Hepatic stellate cell (primary cell): Measurements from ENCODE around the gene RBFA.

Source experiments
- DNase-seq: peaks from one replicate; pipeline ENCODE4 v3.0.0; 2011; ENCODE audit warnings: low spot score

RBFA gene

DNA sequence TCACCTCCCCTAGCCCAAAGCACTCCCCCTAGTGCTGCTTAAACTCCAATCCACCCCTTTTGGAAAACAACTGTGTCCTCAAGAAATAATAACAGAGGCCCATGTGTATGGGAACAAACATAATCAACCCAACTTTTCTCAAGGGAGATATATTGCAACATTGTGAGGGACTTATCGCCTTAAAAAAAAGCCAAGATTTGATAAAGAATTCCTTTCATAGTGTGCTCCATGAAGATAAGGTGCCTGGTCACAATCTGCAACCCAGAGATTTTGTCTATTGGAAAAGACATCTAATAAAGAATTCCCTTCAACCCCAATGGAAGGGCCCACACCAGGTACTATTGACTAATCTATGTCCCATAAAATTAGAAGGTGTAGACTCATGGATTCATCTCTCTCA is 4.5 kb upstream of the RBFA start:
- DNase-seq, result no peak

DNA sequence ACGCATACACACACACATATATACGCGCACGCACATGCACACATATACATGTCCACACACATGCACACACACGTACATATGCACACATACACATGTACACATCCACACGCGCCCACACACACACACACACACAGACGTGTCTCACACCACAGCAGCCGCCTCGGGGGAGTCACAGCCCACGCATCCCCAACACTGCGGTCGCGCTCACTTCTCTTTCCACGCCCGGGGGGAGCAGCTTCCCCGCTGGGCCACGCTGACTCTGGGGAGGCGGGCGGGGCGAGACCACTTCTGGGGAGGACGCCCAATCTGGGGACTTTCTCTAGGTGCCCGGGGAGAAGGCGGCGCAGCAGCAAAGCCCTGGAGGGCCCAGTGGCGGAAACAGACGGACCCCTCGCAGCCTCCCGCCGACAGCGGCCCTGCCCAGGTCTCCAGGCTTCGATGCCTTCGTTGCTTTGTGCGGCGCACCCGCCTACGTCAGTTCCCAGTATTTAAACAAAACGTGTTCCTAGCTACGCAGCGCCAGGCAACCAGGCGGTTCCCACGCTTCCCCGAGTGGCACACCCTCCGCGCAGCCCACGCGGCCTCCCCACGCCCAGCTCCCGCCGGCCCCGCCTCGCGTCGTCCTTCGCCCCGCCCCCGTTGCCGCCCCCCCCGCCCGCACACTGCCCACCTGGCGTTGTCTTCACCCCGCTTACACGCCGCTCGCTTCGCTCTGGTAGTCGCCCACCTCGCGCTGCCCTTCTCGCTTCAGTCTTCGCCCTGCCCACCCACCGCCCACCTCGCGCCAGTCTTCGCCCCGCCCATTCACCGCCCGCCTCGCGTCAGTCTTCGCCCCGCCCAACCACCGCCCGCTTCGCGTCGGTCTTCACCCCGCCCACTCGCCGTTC is 810 bp upstream of the RBFA start:
- no peak for DNase-seq

DNA sequence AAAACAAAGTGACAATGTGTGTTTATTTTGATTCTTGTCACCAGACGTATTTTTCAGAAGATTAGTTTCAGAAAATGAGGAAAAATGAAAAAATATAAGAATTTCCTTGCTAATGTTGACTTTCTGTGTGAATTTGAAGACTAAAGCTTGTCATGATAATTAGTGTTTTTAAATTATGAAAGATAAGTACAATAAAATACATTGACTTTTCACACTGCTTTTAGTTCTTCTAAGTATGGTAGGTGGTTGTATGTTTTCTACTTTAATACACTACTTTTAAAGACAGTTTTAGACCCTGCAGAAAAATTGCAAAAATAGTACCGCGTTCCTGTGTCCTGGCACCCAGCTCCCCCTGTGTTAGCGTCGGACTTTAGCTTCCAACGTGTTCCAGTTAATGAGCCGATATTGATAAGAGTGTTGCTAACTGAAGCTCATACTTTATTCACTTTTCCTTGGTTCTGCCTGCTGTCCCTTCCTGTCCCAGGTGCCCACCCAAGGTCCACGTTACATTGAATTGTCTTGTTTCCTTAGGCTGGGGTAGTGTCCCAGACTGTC is 695 bp downstream of the RBFA start:
- DNase-seq, result no peak

DNA sequence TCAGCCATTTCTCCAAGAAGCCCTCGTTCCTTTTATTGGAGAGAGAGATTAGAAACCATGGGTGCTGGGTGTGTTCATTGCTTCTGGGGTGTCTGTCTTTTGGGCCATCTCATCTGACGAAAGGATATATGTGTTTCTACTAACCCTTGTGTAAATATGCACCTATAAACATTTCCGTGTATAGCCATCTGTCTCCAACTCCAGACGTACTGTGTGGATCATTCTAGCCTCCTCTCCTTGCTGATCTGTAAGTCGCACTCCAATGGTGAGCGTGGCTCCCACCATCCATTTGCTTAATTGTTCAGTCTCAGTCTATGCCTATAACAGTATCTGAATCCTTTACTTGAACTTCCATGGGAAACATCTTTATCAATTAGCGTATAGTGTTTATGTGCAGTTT is 1.8 kb downstream of the RBFA start:
- DNase-seq, result no peak

DNA sequence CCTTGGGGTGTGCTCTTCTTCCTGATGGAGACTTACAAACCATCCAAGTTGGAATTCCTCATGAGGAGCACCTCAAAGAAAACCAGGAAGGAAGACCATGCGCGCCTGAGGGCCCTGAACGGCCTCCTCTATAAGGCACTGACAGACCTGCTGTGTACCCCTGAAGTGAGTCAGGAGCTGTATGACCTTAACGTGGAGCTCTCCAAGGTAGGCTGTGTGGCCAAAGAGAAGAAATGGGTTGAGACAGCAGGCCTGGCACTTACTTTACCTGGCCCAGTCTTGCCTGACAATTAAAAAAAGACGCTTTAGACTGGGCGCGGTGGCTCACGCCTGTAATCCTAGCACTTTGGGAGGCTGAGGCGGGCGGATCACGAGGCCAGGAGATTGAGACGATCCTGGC is 3.1 kb downstream of the RBFA start:
- no peak for DNase-seq

DNA sequence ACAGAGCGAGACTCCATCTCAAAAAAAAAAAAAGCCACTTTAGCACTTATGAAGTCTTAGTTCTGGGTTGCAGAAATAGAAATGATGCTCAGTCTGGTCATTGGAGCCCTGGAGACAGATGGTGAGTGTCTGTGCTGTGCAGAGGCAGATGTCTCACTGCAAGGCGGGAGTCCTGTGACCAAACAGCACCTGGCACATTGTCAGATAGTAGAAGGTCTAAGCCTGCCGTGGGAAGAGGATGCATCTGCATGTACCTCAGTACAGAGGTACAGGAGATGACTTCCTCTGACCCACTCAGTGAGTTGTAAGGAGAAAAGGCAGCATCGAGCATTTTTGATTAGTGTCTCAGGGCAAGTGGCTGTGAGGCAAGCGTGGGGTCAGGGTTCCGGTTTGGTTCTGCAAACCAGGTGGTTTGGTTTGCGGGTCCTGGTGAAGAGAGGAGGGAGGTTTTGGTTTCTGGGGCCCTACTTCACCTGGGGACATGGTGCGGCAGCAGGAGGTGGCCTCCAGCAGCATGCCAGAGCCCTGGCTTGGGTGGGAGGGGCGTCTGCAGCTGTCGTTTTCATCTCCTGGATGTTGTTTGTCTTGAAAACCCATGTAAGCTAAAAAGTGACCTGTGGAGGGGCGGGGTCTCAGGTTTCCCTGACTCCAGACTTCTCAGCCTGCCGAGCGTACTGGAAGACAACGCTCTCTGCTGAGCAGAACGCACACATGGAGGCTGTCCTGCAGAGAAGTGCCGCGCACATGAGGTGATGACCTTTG is 3.8 kb downstream of the RBFA start:
- no peak for DNase-seq

DNA sequence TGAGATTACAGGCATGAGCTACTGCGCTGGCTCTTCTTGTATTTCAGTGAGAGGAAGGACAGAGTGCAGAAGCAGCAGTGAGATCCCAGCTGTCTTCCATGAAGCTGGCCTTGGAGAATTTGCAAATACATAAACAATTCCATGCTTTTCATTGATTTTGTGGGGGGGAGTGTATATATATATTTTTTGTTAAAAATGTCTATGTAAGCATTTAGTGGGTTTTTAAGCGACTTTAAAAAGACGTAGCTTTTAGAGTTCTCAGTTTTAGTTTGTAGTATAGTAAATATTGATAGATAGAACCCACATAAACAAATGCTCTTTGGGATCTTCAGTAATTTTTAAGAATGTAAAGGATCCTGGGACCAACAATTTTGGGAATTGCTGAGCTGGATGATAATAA is 6.3 kb downstream of the RBFA start:
- DNase-seq, result no peak

DNA sequence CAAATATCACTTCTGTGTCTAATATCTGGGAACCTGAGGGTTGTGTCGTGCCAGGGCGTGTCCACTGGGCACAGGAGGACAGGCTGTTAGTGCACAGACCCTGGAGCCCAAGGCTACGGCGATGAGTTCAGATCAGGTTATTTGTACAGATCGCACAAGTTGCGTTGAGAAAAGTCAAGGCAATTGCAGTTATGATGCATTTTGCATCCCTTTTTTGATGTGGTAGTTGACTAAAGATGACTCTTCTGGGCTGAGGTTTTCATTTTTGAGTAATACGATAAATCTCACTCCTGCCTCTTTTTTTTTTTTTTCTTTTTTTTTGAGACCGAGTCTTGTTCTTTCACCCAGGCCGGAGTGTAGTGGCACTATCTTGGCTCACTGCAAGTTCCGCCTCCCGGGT is 7.2 kb downstream of the RBFA start:
- no peak for DNase-seq

DNA sequence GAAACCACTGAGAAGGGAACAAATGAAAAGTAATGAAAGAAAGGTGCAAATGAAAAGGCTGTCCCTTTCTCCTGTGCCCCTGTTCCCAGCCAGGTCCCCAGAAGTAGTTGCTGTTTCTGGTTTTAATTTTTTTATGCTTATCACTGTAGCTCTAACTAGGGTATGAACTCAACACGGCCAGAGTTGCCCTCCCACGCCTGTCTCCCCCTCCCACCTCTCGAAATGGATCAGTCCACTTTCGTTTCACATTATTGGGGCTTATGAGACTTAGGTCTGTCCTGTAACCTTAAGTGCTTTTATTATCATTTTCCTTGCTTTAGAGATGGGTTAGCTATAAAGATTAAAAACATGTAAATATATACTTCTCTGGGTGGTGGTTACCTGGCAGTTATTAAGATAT is 8.6 kb downstream of the RBFA start:
- no peak for DNase-seq

DNA sequence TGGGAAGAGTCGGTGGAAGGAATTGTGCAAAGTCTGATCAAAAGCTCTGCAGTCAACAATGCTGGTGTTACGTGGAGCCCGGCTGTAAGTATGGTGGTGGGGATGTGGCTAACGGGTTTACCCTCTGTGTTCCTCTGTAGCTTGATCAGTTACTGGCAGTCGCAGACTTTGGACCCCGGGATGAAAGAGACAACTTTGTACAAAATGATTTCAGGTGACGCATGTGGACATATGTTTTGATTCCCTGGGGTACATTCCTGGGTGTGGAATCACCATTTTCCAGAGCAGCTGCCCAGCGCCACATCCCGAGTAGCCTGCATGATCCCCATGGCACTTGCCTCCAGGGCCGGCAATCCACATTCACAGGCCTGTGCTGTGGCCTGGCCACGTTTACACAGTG is 9.8 kb downstream of the RBFA start:
- no peak for DNase-seq

DNA sequence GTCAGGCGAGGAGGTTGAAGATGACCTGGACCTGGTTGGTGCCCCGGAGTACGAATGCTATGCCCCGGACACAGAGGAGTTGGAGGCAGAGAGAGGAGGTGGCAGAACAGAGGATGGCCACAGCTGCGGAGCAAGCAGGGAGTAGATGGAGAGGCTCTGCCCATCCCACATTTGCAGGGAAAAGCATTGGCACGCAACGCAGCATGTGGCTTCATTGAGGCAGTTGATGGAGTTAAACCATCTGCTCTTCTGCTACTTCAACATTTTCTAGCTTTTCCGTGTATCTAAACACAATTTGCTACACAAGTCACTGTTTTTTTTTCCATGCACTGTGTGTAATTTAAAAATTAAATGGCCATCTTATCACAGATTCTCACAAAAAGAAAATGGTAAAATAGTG is 11.8 kb downstream of the RBFA start:
- no peak for DNase-seq

DNA sequence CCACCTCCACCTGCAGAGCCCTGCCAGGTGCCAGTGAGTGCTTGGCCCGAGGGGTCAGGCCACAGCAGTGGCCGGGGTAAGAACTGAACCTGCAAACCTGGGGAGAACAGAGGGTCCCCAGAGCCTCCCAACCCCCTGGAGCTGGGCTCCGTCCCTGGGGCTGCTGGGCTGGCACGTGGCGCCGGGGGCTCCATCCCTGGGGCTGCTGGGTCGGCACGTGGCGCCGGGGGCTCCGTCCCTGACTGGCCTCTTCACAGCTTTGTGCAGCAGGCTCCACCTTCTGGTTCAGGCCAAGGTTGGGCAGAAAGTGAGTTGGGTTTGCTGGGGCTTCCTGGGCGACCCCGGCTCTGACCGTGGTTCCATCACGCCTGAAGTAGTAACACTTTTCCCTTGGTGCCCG is 12.2 kb downstream of the RBFA start:
- DNase-seq, result no peak

DNA sequence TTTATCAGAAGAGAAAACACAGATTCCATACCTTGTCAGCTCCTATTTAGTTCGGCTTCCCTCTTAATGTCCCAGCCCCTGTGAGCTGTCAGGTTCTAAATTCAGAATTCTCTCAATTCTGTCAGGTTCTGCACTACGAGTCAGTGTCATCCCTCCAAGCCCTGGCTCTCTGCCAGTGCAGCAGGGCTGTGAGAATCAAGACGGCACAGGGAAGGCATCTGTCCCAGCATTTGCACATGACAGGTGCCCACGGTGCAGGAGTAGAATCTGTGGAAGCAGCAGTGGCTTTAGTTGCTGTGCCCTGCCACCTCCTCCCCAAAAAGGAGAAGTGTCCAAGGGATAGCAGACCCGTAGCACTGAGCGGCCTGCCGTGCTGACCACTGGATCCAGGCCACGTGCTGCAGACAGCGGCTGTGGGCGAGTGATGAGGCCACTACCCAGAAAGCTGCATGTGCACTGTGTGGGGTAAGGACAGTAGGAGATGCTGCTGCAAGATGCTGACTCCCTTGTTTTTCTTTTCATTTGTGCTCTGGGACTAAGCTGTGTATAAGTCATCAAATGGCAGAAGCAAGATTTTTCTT is 12.8 kb downstream of the RBFA start:
- no peak for DNase-seq

DNA sequence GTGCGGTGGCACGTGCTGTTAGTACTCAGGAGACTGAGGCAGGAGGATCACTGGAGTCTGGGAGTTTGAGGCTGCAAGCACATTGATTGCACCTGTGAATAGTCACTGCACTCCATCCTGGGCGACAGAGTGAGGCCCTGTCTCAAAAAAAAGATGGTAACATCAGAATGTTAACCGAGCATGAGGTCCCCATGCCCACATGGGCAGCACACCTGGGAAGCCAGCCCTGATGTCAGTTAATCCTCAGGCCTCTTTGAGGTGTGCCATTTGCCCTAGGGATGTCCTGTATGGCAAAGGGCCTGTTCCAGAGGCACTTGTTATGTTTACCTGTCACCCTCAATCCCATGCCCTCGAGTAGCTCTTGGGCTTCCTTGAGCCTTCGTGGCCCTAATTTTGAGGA is 16.6 kb downstream of the RBFA start:
- no peak for DNase-seq

DNA sequence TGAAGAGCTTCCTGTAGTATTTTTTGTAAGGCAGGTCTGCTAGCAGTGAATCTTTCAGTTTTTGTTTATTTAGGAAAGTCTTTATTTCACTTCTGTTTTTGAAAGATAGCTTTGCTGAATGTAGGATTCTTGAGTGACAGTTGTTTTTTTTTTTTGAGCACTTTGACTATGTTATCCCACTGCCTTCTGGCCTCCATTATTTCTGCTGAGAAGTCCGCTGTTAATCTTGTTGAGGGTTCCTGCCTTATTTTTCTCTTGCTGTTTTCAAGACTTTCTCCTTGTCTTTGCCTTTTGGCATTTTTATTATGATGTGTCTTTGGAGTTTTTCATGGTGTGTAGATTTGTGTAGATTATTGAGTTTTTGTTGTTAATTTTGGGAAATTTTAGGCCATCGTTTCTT is 21.9 kb downstream of the RBFA start:
- no peak for DNase-seq

DNA sequence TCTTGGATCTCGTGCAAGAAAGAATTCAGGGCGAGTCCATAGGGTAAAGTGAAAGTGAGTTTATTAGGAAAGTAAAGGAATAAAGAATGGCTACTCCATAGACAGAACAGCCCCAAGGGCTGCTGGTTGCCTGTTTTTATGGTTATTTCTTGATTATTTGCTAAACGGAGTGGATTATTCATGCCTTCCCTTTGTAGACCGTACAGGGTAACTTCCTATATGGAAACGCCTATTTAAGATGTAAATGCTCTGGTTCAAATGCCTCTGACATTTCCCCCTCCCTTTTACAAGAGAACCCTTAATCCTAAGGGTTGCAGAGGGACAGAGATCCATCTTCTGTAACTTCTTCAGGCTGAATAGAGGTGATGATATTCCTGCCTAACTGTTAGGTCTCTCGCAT is 25.7 kb downstream of the RBFA start:
- DNase-seq, result no peak

DNA sequence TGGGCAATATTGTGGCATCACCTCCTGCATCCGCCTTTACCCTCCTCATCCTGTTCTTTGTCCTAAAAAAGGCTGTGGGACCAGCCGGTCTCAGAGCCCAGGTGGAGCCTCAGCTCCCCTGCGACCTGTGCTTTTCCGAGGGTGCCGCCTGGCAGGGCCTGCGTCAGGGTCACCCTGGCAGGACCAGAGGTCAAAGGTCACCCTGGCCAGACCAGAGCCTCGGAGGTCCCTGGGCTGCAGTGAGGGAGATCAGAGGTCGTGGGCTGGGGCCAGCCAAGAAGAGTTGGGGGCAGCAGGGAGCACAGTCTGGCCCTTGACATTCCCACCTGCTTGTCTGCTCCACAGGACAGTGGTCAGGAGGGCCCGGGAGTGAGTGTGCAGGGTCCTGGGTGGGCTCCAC is 31.5 kb downstream of the RBFA start:
- DNase-seq, result no peak

DNA sequence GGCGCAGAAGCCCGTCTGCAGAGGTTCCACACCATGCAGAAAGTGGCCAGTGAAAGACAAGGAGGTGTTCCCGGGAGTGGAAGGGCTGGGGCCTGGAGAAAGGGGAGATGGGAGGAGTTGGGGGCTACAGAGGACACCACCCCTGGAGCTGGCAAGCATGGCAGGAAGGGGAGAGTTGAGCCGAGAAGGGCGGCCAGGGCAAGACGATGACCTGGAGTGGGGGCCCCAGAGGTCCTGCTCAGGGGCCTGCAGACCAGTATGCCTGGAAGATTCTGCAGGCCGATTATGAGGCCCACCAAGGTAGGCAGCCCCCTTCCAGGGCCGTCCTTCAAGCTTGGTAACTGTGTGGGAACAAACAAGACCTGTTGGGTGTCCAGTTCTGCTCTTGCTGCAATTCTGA is 33.1 kb downstream of the RBFA start:
- no peak for DNase-seq

DNA sequence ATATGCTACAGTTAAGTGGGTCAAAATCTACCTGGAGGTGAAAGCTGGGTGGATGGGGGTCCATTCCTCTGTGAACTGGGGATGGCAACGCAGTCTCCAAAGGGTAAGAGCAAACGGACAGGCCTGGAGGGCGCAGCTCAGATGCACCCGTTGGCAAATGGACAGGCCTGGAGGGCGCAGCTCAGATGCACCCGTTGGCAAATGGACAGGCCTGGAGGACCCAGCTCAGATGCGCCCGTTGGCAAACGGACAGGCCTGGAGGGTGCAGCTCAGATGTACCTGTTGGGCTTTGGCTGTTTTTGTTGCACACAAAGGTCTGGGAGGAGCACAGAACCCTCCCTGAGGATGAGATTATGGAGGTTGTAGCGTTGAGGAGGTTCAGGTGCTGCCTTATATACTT is 33.7 kb downstream of the RBFA start:
- DNase-seq, result no peak

DNA sequence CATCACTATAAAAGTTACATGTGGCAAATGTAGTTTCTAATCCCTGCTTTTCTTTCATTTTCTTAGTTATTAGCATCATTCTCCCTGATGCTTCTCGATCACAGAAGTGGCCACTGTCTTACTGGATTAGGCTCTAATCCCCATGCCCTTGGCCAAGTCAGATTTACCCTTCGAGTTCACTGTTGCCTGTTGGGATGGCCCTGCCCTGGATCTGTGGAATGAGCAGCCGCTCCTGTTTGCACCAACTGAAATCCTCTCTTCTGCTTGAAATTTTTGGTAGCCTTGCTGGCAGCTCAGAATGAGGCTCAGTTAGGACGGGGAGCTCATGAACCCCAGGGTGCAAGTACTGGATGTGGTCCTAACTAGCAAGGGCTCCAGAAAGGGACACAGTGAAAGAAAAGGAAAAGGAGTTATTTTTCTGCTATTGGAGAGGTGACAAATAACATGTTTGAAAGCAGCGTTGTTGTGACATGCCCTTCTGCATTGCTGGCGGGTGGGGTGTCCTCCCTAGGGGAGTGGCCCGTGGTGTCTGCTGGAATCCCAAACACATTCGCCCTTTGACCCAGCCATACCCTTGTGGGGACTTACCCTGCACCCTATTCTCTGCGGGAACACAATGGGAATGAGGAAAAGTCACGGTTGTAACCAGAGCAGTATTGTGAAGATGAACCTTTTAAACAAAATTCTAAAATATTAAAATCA is 34.5 kb downstream of the RBFA start:
- DNase-seq, result no peak

DNA sequence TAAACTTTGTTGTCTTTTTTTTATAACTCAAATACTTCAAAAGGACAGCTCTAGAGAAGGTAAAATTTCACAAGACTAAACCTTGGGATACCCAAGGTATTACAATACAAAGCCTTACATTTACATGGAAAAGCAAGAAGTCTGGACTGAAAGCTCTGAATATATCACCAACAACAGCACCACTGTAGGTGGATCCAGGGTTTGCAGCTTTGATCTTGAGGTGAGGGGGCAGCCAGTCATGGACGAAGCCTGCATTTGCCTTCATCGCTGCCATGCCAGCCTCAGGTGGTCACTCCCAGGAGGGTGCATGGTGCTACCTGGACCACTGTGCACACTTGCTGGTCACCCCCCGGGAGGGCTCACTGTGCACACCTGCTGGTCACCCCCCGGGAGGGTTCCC is 36.6 kb downstream of the RBFA start:
- no peak for DNase-seq

DNA sequence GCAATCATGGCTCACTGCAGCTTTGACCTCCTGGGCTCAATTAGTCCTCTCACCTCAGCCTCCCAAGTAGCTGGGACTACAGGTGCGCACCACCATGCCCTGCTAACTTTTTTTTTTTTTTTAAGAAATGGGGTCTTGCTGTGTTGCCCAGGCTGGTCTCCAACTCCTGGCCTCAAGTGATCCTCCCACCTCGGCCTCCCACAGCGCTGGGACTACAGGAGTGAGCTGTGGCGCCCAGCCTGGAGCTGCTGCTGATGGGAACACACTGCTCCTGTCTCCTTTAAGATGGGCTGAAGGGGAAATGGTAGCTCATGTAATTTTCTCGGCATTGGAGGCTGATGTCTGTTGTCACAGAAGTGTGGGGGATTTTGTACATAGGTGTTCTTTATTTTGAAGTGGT is 39.9 kb downstream of the RBFA start:
- no peak for DNase-seq
